Activated naive CD4-positive, alpha-beta T cell treated with anti-CD3 and anti-CD28 coated beads for 36 hours (primary cell): ENCODE data around the gene PLXND1. TPM values are rescaled to one million over a fixed set of nuclear protein-coding genes. Genes with fewer than 3 reads are reported as not detected.

Experiments
- CTCF ChIA-PET: fragments of 350-600 bp; sonication (Branson Sonifier 250); formaldehyde crosslinking; loops from one replicate; lab custom pipeline; 2021; ENCODE audit warnings: antibody characterized with exemption; lab: Charles Lee
- DNase-seq: peaks from one replicate; pipeline ENCODE4 v3.0.0-alpha.2; 2020
- H3K27ac Mint-ChIP-seq: one replicate; pipeline ENCODE4 v1.8.0; 2021; ENCODE audit warnings: mild to moderate bottlenecking, mixed read lengths
- H3K27me3 Mint-ChIP-seq: one replicate; pipeline ENCODE4 v1.8.0; 2021; ENCODE audit warnings: low read depth, mixed read lengths
- H3K36me3 Mint-ChIP-seq: one replicate; pipeline ENCODE4 v1.8.0; 2021; ENCODE audit warnings: low read depth, mixed read lengths
- H3K4me1 Mint-ChIP-seq: one replicate; pipeline ENCODE4 v1.8.0; 2021; ENCODE audit warnings: low read depth, mixed read lengths
- H3K4me3 Mint-ChIP-seq: one replicate; pipeline ENCODE4 v1.8.0; 2021; ENCODE audit warnings: mild to moderate bottlenecking, moderate library complexity, mixed read lengths
- H3K9me3 Mint-ChIP-seq: one replicate; pipeline ENCODE4 v1.8.0; 2021; ENCODE audit warnings: mixed read lengths
- intact Hi-C: fragments of 100-400 bp; cut with micrococcal nuclease; formaldehyde crosslinking; loops from one replicate; pipeline ENCODE4 v1.15.1; 2023
- total RNA-seq, 2 experiments: library from RNA; stranded (reverse); gene quantifications; one replicate each; pipeline ENCODE4 v1.2.3, GENCODE V29; 2021

PLXND1 gene
- total RNA-seq, 2 experiments from 2014 or later, result 5.1 to 6.2 TPM

DNA sequence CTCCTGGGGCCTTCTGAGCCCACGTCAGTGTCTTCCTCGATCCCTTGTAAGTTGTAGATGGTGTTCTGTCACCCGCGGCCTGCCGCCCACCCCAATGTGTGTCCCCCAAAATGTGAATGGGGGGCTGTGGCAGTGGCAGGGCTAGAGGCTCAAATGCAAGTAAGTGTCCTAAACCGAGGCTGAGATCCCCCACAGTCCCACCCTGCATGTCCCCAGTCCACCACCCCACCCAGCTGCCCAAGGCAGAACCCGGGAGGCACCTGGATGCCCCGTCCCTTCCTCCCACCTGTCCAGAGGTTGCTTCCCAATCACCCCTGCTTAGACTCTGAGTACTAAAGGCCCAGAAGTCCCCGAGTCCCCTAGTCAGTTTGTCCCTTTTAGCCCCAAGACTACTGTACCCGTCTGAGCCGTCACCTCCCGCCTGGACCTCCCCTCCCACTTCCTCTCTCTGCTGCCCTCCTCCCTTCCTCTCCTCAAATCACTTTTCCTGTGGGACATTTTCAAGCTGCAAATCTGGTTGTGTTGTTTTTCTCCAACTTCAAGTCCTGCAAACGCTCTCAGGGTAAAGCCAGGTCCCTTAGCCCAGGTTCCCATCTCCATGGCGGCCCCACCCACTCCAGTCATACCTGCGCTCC is 11.8 kb upstream of the PLXND1 start:
- H3K4me1 Mint-ChIP-seq, result peaks cover 4% of the 10 kb centered on the region
- H3K4me3 Mint-ChIP-seq, result no peak overlapping the region
- no peaks in the 10 kb centered on the region for H3K27me3 Mint-ChIP-seq
- CTCF ChIA-PET, result interaction anchor here (1.4 kb wide), 1 partner anchor 8 kb away, joined by 4 read pairs; no protein-coding TSS in a partner anchor
- intact Hi-C loops, result no loop called here
- no peak overlapping the region for H3K27ac Mint-ChIP-seq
- no peaks in the 10 kb centered on the region for H3K9me3 Mint-ChIP-seq
- H3K36me3 Mint-ChIP-seq, result no peaks in the 10 kb centered on the region
- no peak for DNase-seq

DNA sequence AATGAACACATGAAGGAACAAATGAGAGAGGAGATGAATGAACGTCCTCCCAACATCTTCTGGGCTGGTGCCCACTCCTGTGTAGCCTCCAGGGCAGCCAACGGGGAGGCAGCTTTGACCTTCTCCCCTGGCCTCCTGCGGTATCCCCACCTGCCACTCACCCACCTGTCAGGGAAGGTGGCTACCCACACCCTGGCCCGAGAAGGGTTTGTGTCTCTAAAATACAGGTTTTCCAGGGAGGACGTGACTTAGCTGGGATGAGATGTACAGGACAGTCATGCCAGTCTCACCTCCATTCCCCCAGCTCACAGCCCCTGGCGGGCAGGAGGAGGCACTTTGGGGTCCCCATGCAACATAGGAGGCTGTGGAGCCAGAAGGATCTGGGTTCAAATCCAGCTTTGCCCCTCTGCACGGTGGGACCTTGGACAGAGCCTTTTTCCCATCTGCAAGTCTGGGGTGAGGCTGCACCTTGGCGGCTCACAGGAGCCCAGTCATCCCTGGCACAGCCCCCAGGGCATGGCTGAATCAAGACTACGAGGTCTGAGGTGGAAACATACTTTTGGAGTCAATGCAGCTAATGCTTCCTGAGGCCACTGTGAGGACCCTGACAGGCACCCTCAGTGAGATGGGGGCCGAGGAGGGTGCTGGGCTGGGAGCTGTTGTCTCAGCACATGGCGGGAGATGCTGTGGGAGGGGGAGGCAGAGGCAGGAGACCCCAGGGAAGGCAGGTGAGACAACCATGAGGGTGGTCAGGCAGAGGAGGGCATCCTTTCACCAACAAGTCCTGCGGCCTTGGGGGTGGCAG is 11.1 kb upstream of the PLXND1 start:
- Mint-ChIP-seq H3K4me3 (no peak overlapping the region), H3K4me1 (peaks cover 4% of the 10 kb centered on the region), H3K27me3 (no peaks in the 10 kb centered on the region), H3K27ac (no peak overlapping the region), H3K36me3 (no peaks in the 10 kb centered on the region), H3K9me3 (no peaks in the 10 kb centered on the region)
- DNase-seq, result no peak
- intact Hi-C loops, result no loop called here
- CTCF ChIA-PET, result interaction anchor here (1.4 kb wide), 1 partner anchor 9 kb away, joined by 4 read pairs; no protein-coding TSS in a partner anchor

- H3K27me3 Mint-ChIP-seq, result no peaks in the 10 kb centered on the region
- H3K4me3 Mint-ChIP-seq, result no peak overlapping the region
- intact Hi-C loops, result no loop called here
- CTCF ChIA-PET, result interaction anchor here (1.4 kb wide), 1 partner anchor 10 kb away, joined by 4 read pairs; no protein-coding TSS in a partner anchor
- no peak overlapping the region for H3K27ac Mint-ChIP-seq
- peaks cover 4% of the 10 kb centered on the region for H3K4me1 Mint-ChIP-seq
- no peak for DNase-seq
- H3K9me3 Mint-ChIP-seq, result no peaks in the 10 kb centered on the region
- no peaks in the 10 kb centered on the region for H3K36me3 Mint-ChIP-seq
These were observed 10.2 kb upstream of the PLXND1 start for GRCh38 chr3:129616713-129617112.

DNA sequence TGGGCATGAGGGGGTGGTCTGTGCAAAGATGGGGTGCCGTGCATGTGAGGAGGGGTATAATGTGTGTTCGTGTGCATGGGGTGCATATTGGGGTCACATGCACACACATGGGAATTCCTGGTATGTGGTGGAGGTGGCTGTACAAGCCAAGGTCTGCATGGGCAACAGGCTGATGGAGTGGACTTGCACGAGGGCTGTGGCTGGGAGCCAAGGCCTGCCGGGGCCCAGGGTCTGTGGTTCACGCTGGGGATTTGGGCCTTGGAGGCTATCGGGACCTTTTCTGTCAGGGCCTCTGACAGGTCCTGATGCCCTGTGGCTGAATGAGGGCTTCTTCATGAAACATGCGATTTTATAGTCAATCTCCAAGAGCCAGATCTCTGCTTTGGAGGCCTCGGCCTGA is 9.8 kb upstream of the PLXND1 start:
- Mint-ChIP-seq H3K27ac (no peak overlapping the region), H3K4me1 (peaks cover 4% of the 10 kb centered on the region), H3K9me3 (no peaks in the 10 kb centered on the region), H3K4me3 (no peak overlapping the region), H3K36me3 (no peaks in the 10 kb centered on the region), H3K27me3 (no peaks in the 10 kb centered on the region)
- DNase-seq, result no peak
- CTCF ChIA-PET, result no interaction called here
- intact Hi-C loops, result no loop called here

GRCh38 chr3:129615751-129616281 is 9.3 kb upstream of the PLXND1 start:
- no peak for DNase-seq
- Mint-ChIP-seq H3K9me3 (no peaks in the 10 kb centered on the region), H3K4me1 (peaks cover 4% of the 10 kb centered on the region), H3K27me3 (no peaks in the 10 kb centered on the region), H3K27ac (no peak overlapping the region), H3K36me3 (no peaks in the 10 kb centered on the region), H3K4me3 (no peak overlapping the region)
- intact Hi-C loops, result no loop called here
- CTCF ChIA-PET, result no interaction called here

DNA sequence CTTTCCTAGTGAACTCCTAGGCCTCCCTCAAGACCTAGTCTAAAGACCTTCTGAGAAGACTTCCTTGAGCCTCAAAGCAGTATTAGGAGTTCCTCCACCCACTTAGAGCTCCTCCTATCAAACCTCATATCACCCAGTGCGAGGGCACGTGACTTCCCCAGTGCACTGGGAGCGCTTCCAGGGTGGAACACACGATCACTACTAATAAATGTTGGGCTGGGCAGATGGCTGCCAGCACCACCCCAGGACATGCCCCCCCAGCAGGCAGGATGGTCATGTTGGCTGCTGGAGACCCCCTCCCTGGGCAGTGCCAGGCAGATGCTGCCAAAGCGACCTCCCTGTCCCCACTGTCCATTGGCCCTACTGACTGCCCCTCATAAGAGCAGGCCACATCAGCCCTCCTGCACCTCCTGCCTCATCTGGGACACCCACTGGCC is 8.5 kb upstream of the PLXND1 start:
- Mint-ChIP-seq H3K36me3 (no peaks in the 10 kb centered on the region), H3K27me3 (no peaks in the 10 kb centered on the region), H3K27ac (no peak overlapping the region), H3K4me1 (peaks cover 4% of the 10 kb centered on the region), H3K4me3 (no peak overlapping the region), H3K9me3 (no peaks in the 10 kb centered on the region)
- CTCF ChIA-PET, result interaction anchor here (0.6 kb wide), 1 partner anchor 317 kb away, joined by 3 read pairs; no protein-coding TSS in a partner anchor
- no peak for DNase-seq
- intact Hi-C loops, result no loop called here

DNA sequence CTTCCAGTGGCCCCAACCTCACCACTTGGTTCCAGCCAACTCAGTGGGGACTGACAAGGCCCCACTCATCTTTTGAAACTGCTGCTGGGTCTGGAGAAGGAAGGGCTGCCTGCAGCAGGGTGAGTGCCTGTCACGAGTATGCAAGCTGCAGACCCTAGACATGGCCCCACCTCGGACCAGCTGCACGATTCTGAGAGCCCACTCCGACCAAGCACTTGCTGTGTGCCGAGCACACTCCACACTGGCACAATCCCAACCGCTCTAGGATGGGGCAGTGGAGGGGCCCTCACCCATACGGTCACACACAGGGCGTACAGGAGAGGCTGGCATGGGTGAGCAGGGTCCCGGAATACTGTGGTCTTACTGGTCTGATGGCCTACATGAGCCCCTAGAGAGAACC is 8.0 kb upstream of the PLXND1 start:
- CTCF ChIA-PET, result interaction anchor here (0.6 kb wide), 1 partner anchor 317 kb away, joined by 3 read pairs; no protein-coding TSS in a partner anchor
- DNase-seq, result no peak
- peaks cover 4% of the 10 kb centered on the region for H3K4me1 Mint-ChIP-seq
- H3K9me3 Mint-ChIP-seq, result no peaks in the 10 kb centered on the region
- no peak overlapping the region for H3K4me3 Mint-ChIP-seq
- intact Hi-C loops, result no loop called here
- no peaks in the 10 kb centered on the region for H3K27me3 Mint-ChIP-seq
- H3K27ac Mint-ChIP-seq, result no peak overlapping the region
- no peaks in the 10 kb centered on the region for H3K36me3 Mint-ChIP-seq

DNA sequence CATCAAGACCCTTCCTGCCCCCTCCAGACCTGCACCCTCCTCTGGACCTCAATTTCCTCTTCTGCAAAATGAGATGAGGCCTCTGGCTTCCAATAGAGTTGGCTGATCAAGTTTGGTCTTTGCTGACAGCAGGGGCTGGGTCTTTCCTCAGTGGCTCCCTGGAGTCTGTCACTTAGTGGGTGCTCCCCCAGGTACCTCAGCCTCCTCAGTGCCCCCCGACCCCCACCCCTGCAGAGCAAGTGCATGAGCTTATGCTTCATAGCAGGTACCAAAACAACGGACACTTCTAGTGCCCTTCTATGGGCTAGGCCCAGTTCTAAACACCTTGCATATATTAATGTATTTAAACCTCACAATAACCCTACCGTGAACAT is 6.9 kb upstream of the PLXND1 start:
- H3K27ac Mint-ChIP-seq, result no peak overlapping the region
- CTCF ChIA-PET, result no interaction called here
- H3K36me3 Mint-ChIP-seq, result no peaks in the 10 kb centered on the region

DNA sequence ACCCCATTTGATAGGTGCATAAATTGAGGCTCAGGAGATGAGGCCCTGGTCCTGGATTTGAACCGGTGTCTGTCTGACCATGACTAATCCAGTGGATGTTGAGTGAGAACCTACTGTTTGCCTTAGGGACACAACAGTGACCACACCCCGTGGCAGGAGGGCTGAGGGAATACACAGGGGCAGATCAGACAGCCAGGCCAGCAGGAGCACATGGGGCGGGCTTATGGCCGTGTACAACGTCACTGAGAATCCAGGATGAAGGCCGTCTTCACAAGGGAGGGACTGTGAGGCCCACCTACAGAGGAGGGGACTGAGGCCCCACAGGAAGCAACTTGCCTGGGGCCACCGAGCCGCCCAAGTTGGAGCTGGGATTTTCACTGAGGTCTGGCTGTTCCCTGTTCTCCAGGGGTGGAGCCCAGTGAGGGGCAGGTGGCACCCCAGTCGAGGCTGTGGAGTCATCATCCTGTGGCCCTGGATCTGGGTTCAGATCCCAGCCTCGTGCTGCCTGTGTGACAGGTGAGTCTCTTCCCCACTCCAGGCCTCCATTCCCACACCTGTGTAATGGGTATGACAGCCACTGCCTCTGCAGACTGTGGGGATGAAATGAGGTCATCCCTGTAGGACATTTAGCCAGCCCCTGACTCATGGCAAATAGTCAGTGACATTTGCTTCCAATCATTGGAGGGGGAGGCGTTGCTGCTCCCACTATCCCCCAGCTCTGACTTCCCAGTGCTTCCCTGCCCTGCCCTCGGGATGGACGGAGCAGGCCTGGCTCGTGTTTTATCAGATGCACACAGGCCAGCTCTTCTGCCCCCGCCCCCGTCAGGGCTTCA is 6.3 kb upstream of the PLXND1 start:
- Mint-ChIP-seq H3K4me1 (peaks cover 3% of the 10 kb centered on the region), H3K27ac (no peak overlapping the region), H3K36me3 (no peaks in the 10 kb centered on the region), H3K9me3 (no peaks in the 10 kb centered on the region), H3K27me3 (no peaks in the 10 kb centered on the region), H3K4me3 (no peak overlapping the region)
- CTCF ChIA-PET, result no interaction called here
- intact Hi-C loops, result no loop called here
- DNase-seq, result no peak

More for the DNA sequence above, 6.9 kb upstream of the PLXND1 start:
- no peak overlapping the region for H3K4me3 Mint-ChIP-seq
- no peak for DNase-seq
- intact Hi-C loops, result no loop called here
- H3K4me1 Mint-ChIP-seq, result peaks cover 2% of the 10 kb centered on the region
- no peaks in the 10 kb centered on the region for H3K9me3 Mint-ChIP-seq
- H3K27me3 Mint-ChIP-seq, result no peaks in the 10 kb centered on the region

- DNase-seq, result no peak
- no peaks in the 10 kb centered on the region for H3K36me3 Mint-ChIP-seq
- CTCF ChIA-PET, result no interaction called here
- H3K9me3 Mint-ChIP-seq, result no peaks in the 10 kb centered on the region
- H3K27ac Mint-ChIP-seq, result no peak overlapping the region
- intact Hi-C loops, result no loop called here
- peaks cover 4% of the 10 kb centered on the region for H3K27me3 Mint-ChIP-seq
- no peak overlapping the region for H3K4me3 Mint-ChIP-seq
- H3K4me1 Mint-ChIP-seq, result peaks cover 3% of the 10 kb centered on the region
These were observed 5.5 kb upstream of the PLXND1 start for GRCh38 chr3:129611812-129612533.

DNA sequence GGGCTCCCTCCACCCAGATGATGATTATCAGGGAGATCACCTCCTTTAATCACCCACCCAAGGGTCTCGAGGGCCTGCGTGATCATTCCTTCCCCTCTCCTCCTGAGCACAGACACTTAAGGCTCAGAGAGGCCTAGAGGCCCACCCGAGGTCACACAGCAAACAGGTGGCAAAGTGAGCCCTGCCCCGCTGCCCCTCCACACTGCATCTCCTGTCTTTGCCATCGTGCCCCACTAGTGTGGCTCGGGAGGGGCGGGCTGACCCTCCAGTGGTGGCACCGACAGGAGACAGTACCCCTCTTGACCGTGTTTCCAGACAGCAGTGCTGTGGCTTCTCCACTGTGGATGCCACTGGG is 4.9 kb upstream of the PLXND1 start:
- CTCF ChIA-PET, result no interaction called here
- no peak overlapping the region for H3K4me3 Mint-ChIP-seq
- no peaks in the 10 kb centered on the region for H3K9me3 Mint-ChIP-seq

More for the DNA sequence above, 4.9 kb upstream of the PLXND1 start:
- Mint-ChIP-seq H3K4me1 (peaks cover 3% of the 10 kb centered on the region), H3K27ac (no peak overlapping the region), H3K27me3 (peaks cover 4% of the 10 kb centered on the region), H3K36me3 (no peaks in the 10 kb centered on the region)
- DNase-seq, result no peak
- intact Hi-C loops, result no loop called here
